SIG-M5 treated with dmso at 0.1 percent for 504 hours (cell line): ENCODE results near the gene CASQ2.
"Not testable (repeated sequence)": the region's sequence is repeated elsewhere in the genome, so short reads cannot be mapped to it uniquely, and the experiment has no call there.

Experiments used
- DNase-seq: peaks from one replicate; lab custom pipeline; 2025; ENCODE audit not compliant: unreplicated experiment; lab: John Stamatoyannopoulos, UW

CASQ2 gene

GRCh38 chr1:115781343-115781742, 12.8 kb upstream of the CASQ2 start:
- no peak for DNase-seq

- DNase-seq = not testable (repeated sequence)
Observed at GRCh38 chr1:115780655-115781054, 12.1 kb upstream of the CASQ2 start.

- not testable (repeated sequence) for DNase-seq
Observed at GRCh38 chr1:115779075-115779474, 10.6 kb upstream of the CASQ2 start.

GRCh38 chr1:115771847-115772457, 3.4 kb upstream of the CASQ2 start:
- DNase-seq = peak; percentile 88

GRCh38 chr1:115771094-115771846, 2.8 kb upstream of the CASQ2 start:
- no peak for DNase-seq

GRCh38 chr1:115767403-115767802, 1.1 kb downstream of the CASQ2 start:
- no peak for DNase-seq

GRCh38 chr1:115765091-115765490, 3.4 kb downstream of the CASQ2 start:
- DNase-seq = no peak

- peak; percentile 29 for DNase-seq
Observed at GRCh38 chr1:115764541-115764940, 4.0 kb downstream of the CASQ2 start.

GRCh38 chr1:115762779-115763178, 5.7 kb downstream of the CASQ2 start:
- no peak for DNase-seq

- DNase-seq = no peak
Observed at GRCh38 chr1:115761601-115762302, 6.8 kb downstream of the CASQ2 start.

GRCh38 chr1:115757856-115758255, 10.7 kb downstream of the CASQ2 start:
- no peak for DNase-seq

- no peak for DNase-seq
Observed at GRCh38 chr1:115757326-115757725, 11.2 kb downstream of the CASQ2 start.

GRCh38 chr1:115755456-115756370, 12.8 kb downstream of the CASQ2 start:
- DNase-seq = no peak

GRCh38 chr1:115753830-115754229, 14.7 kb downstream of the CASQ2 start:
- DNase-seq = no peak

GRCh38 chr1:115753361-115753760, 15.2 kb downstream of the CASQ2 start:
- no peak for DNase-seq

GRCh38 chr1:115748401-115749150, 19.9 kb downstream of the CASQ2 start:
- no peak for DNase-seq

GRCh38 chr1:115746021-115746690, 22.4 kb downstream of the CASQ2 start:
- no peak for DNase-seq

- DNase-seq = no peak
Observed at GRCh38 chr1:115744646-115745275, 23.8 kb downstream of the CASQ2 start.

GRCh38 chr1:115740811-115741210, 27.7 kb downstream of the CASQ2 start:
- DNase-seq = no peak
